Stimulated activated CD8-positive, alpha-beta memory T cell treated with anti-CD3 and anti-CD28 coated beads, Interleukin-7, amount 100 ng/mL, for 24 hours (primary cell): Measurements from ENCODE around the gene OR51E1.

Experiments used
- DNase-seq: peaks from one replicate; pipeline ENCODE4 v3.0.0-alpha.2; 2020; ENCODE audit warnings: low read depth

Gene OR51E1, protein sequence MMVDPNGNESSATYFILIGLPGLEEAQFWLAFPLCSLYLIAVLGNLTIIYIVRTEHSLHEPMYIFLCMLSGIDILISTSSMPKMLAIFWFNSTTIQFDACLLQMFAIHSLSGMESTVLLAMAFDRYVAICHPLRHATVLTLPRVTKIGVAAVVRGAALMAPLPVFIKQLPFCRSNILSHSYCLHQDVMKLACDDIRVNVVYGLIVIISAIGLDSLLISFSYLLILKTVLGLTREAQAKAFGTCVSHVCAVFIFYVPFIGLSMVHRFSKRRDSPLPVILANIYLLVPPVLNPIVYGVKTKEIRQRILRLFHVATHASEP

GRCh38 chr11:4643682-4644081 lies at the start of gene OR51E1:
Gene OR51E1 (plus strand): TSS chr11:4643982. CDS start chr11:4652527, 8,545 bp downstream.
- no peak for DNase-seq

DNA sequence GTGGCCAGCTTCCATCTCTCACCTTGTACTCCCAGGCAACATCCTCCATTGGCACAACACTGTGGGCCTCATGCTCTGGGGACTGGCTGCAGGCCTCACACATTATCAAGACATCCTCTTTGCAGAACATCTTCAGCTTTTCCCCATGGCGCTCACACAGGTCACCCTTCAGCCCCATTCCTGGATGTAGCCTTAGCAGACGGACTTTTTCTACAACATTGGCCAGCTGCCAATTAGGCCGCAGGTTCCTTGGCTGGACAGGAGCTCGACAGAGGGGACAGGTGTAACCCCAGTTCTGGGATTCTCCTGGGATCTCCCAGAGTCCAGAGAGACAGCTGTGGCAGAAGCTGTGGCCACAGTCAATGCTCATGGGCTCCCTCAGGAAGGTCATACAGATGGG lies 38.7 kb upstream of the OR51E1 start:
- no peak for DNase-seq

GRCh38 chr11:4606231-4607015 lies 37.4 kb upstream of the OR51E1 start:
- DNase-seq: no peak

DNA sequence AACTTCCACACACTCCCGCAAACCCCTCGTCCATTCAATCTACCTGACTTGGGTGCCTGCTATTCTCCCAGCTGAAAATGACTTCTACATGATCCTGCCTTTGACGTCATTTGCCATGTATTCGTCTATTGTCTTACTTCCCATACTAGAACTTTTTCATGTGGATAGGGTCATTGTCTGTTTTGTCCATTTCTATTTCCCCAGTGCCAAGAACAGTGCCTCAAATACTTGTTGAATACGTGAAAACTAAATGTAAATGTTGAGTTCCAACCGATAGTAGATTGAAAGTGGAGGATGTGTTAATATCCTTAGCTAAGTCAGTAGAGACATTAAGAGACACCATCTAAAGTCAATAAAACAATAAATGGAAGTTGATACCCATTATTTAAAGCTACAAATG lies 36.7 kb upstream of the OR51E1 start:
- no peak for DNase-seq

DNA sequence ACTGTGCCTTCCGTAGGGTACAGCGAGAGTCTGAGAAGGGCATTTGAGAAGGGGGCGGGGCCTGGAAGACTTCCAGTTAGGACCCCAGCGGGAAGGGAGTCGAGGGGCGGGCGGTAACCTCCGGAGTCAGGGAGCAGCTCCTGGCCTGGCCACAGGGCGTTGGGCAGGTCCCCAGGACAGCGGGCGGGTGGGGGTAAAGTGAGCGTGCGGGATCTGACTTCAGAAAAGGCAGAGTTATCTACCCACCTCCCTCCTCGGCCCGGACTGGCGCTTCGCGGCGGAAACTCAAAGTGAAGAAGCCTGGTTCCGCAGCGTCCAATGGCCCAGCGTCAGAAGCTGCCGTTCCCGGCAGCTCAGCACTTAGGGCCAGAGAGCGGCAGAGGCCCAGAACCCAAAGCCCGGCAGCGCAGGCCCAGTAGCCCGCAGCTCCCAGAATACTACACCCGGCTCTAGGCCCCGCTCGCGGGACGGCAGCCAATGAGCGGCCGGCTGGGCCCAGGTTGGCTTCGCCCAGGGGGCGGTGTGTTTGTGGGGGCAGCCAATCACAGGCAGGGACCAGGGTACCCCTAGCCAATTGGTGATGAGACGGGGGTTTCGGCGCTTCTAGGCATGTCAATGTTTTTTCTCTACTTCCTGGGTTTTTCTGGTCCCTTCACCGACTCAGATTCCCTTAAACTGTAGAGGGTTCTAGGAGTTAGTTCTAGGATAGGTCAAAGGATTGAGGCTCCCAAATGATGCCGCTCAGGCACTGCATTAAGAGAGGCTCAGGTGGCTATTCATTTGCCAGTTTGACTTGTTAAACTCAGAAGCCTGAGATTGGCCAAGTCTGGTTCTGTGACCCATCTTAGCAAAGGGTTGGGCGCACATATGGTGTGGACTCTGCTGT lies 35.8 kb upstream of the OR51E1 start, which contains the start of gene TRIM68:
TSS of gene TRIM68 (minus strand) at position 451 of the 886 bp plus-strand sequence. CDS start 2,727 bp downstream, outside the sequence.
- peak; percentile 89 for DNase-seq

DNA sequence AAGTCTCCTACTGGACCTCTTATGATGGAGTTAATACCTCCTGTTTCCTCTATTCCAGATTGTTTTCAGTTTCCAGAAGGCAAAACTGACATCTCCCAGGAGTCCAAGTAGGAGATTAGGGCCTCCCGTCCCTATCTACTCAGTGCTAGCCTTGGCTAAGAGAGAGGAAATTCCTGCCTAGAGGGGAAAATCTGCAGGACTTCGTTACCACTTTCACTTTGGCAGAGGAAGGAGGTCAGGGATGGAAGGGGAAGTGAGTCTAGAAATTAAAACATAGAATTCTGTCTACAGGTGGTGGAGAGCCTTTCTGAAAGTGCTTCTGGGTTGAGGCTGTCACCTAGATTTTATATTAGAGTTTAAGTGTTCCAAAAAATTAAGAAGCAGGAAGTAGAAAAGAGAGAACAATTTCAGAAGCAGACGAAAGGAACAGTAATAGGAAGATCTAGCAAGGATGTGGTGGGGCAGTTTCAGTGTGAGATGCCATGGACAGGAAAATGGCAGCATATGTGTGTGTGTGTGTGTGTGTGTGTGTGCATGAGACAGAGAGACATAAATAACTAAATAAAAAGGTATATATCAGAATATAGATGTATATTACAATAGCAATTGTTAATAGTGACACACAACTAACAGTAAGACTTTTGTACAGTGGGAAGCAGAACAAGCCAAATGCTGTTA lies 33.4 kb upstream of the OR51E1 start:
- DNase-seq: no peak

DNA sequence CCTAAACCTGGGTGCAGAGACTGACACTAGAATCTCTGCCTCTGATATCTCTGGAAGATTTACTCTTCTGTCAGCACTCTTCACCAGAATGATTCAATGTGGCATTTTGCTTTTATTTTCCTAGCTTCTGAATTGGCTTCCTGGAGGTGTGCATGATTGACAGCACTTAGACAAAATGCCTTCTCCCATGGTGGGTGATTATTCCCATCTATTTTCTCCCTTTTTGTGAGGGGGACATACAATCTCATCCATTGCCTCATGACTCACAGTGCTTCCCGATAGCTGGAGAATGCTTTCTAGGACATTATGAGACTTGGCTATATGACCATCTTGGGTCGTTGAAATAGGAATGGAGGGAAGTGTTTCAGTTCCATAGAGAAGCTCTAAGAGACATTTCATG lies 31.8 kb upstream of the OR51E1 start:
- no peak for DNase-seq

GRCh38 chr11:4615856-4616444 lies 27.8 kb upstream of the OR51E1 start:
- DNase-seq: no peak

GRCh38 chr11:4619514-4619913 lies 24.3 kb upstream of the OR51E1 start:
- DNase-seq: no peak

DNA sequence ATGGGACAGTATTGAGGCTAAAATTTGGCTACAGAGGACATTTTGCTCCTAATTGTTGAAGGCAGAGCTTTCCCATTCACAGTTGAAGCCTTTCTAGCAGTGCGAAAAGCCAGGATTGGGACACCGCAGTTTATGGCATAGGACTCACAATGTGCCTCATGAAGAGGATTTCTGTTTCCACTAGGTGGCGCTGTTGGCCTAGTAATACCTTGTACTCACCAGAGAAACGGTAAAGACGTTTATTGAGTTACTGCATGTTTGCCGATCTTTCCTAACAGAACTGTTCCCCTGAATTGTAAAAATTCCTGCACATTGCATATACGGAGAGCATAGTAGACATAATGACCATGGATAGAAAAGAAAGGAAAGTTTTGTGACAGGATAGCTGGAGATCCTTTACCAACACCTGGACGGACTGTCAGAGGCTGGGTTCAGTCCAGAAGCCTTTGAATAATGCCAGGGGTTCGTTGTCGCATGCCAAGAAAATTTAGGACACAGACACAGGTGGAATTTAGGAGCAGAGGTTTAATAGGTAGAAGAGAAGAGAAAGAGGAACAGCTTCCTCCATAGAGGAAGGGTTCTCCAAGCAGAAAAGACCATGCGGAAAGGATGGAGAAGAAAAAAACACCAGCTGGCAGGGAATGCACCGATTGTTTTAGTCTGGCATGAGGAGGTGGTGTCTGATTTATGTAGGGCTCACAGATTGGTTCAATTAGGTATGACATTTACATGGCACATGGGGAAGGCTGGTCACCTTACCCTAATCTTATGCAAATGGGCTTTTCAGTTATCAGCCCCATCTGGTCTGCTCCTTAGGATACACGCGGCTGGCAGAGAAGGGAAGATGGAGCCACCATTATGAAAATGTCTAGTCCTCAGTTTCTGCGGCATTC lies 17.3 kb upstream of the OR51E1 start:
- DNase-seq: no peak

GRCh38 chr11:4636136-4636535 lies 7.6 kb upstream of the OR51E1 start:
- DNase-seq: no peak

DNA sequence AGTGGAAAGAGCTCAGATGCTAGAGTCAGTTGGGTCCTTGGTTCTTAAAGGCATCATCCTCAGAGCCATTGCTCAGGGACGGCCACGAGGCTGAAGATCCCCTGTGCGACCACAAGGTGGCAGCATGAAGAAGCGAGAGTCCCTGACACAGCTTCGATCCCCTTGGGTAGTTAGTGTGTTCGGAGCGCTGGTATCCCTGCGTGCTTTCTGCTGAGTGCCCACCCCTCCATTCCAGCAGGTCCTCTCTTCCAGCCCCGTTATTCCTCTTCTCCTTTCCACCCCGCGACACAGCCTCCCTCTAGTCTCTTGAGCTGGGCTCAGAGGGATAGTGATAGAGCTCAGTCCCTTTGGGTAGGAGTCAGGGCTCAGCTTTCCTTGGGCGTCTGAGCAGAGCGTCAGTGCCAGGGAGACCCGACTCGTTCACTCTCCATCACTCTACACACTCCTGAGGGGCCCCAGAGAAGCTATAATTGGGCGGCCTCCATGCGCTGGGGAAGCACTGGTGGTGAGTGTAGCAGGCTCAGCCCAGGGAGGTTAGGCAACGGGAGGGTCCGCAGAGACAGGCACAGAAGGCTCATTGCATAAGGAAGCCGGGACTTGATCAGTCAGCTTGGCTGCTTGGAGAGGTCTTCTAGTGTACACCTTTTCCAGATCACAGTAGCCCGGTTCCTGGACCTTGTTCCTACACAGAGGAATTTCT lies 6.7 kb upstream of the OR51E1 start, which contains the start of gene OR51D1:
TSS of gene OR51D1 (plus strand) at position 516 of the 700 bp plus-strand sequence. CDS start 2,314 bp downstream, outside the sequence.
- peak; percentile 36 for DNase-seq

- DNase-seq: no peak
These were observed 6.1 kb upstream of the OR51E1 start for GRCh38 chr11:4637662-4638047.

GRCh38 chr11:4639931-4640330 lies 3.9 kb upstream of the OR51E1 start:
- no peak for DNase-seq

DNA sequence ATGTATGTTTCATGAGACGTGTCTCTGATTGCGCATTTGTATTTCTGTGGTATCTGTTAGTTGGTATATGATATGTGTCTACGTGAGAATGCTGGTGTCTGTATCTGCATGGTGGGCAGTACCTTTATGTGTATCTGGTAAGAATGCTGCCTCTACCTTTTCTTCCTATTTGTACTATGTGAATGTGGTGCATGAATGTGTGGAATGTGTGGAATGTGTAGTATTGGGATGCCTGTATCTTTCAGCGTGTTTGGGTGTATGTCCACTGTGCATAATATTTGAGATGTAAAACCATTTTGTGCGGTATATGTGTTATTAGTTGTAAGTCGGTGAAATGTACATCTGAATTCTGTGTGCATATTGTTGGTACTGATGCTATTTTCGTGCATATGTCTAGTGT lies 2.3 kb upstream of the OR51E1 start:
- no peak for DNase-seq

GRCh38 chr11:4642043-4642442 lies 1.7 kb upstream of the OR51E1 start:
- no peak for DNase-seq

- no peak for DNase-seq
These were observed 706 bp upstream of the OR51E1 start for GRCh38 chr11:4643076-4643475.

DNA sequence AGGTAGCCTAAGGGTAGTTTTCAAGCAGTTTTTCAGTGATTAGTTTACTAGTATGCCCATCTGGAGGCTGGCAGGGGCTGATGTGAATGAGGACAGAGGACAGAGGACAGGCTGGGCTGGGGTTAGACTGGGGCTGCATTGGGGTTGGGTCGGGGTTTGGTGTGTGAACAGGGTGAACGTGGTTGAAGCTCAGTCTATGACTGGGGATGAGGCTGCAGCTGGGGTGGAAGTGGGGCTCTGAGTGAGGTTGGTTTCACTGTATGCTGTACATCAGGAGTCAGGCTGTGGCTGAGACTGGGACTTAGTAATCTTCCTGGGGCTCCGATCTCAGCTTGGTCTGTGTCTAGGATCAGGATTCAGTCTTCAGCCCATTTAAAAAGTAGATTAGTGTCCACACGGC lies 451 bp downstream of the OR51E1 start:
- DNase-seq: no peak

DNA sequence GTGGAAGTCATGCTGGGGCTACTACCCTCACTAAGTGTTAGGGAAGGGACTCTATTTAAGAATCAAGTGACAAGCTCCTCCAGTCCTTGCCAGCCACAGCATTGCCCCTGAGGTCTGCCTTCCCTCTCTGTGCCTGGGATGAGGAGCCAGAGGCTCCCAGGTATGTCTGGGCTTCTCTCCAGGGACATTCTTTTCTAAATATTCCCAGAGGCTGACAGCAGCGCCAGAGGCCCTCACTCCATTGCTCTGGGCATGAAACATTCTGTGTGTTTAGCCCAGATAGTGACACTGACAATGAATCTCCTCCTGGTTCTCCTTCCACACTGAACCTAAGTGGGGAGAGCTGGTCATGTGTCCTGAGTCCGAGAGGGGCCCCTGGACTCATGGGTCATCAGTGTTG lies 2.2 kb downstream of the OR51E1 start:
- DNase-seq: no peak

GRCh38 chr11:4647766-4648165 lies 4.0 kb downstream of the OR51E1 start:
- no peak for DNase-seq
